Measurements from ENCODE around the gene LSM6.

The LSM6 gene

DNA sequence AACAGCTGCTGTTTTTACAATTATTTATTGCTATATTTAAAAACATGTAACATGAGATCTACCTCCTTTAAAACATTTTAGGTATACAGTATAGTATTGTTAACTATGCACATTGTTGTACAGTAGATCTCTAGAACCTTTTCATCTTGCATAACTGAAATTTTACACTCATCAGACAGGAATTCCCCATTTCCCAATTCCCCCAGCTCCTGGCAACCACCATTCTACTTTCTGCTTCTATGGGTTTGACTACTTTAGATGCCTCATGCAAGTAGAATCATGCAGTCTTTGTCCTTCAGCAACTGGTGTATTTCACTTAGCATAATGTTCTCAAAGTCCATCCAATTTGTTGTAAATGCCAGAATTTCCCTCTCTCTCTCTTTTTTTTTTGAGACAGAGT lies 9.7 kb upstream of the LSM6 start:
- no peak for DNase-seq (ENCODE audit: low spot score)
- TF ChIP-seq, protein P1, sequence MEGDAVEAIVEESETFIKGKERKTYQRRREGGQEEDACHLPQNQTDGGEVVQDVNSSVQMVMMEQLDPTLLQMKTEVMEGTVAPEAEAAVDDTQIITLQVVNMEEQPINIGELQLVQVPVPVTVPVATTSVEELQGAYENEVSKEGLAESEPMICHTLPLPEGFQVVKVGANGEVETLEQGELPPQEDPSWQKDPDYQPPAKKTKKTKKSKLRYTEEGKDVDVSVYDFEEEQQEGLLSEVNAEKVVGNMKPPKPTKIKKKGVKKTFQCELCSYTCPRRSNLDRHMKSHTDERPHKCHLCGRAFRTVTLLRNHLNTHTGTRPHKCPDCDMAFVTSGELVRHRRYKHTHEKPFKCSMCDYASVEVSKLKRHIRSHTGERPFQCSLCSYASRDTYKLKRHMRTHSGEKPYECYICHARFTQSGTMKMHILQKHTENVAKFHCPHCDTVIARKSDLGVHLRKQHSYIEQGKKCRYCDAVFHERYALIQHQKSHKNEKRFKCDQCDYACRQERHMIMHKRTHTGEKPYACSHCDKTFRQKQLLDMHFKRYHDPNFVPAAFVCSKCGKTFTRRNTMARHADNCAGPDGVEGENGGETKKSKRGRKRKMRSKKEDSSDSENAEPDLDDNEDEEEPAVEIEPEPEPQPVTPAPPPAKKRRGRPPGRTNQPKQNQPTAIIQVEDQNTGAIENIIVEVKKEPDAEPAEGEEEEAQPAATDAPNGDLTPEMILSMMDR (IDR thresholded peaks at IDR 0.05; ENCODE audit: extremely low read depth, missing control alignments): no peak

DNA sequence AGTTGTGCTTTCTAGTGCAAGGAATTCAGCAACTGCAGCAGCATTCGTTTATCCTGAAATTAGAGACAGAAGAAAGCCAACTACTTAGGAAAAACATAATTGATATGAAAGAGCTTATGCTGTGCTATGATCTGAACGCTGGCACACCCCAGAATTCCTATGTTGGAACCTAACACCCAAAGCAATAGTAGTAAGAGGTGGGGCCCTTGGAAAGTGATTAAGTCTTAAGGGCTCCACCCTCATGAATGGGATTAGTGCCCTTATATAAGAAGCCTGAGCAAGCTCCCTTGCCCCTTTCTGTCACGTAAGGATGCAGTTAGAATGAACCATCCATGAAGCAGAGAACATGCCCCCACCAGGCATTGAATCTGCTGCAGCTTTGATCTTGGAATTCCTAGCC lies 5.4 kb upstream of the LSM6 start:
- TF ChIP-seq, protein P1 (IDR thresholded peaks at IDR 0.05; ENCODE audit: extremely low read depth, missing control alignments): no peak
- no peak for DNase-seq (ENCODE audit: low spot score)

DNA sequence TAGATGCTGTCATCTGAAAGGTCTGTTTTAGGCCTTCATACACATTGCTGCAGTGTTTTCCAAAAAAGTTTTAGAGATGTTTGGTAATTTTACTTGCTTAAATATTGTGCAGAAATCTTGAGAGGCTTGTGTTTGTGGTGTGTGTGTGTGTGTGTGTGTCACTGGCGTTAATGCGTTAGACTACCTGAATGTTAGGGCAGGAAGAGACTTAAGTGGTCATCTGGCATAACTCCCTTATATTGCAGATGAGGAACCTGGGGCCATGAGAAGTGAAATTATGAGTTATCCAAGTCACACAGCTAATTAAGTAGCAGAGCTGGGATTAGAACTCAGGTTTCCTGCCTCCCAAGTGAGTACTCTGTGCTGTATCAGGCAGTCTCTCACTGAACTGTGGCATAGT lies 1.4 kb downstream of the LSM6 start:
- TF ChIP-seq, protein P1 (IDR thresholded peaks at IDR 0.05; ENCODE audit: extremely low read depth, missing control alignments): no peak
- no peak for DNase-seq (ENCODE audit: low spot score)

DNA sequence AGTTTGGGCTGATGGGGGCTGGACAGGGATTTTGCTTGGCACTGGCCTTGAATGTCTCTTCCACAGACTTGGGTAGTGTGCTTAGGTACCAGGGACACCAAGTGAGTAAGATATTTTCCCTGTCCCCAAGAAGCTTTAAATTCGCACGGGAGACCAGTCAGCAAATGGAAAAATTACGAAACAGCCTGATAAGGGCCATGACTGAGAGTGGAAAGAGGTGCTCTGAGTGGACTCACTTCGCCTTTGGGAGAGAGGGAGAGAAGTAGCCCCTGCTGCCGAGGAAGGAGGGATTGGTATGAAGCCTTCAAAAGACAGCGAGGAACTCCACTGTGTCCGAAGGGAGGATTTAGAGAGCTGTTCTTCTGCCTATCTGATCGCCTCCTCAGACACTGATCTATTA lies 2.6 kb downstream of the LSM6 start:
- TF ChIP-seq, protein P1 (IDR thresholded peaks at IDR 0.05; ENCODE audit: extremely low read depth, missing control alignments): no peak
- DNase-seq (ENCODE audit: low spot score): no peak

DNA sequence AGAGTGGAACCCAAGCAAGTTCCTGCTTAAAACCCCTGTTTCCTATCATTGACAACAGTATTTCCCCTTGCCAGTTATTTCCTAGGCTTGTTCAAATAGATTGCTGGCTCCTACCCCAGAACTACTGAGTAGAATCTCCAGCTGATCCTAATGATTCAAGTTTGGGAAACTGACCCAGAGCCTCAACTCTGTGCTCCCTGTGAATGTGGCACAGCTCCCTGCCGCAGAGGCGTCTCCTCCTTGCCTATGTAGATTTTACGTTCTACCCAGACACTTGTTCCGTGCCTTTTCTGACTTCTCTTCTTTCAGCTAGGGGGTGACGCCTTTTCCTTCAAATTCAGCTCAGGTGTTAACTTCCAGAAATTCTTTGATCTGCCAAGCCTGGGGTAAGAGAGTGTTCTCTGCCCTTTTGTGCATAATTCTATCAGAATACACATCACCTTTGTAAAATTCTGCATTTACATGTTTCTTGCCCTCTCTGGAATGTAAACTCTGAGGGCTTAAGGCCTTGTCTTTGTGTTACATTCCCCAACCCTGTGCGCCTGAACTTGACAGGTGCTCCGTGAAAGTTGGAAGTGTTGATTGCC lies 4.4 kb downstream of the LSM6 start:
- no peak for DNase-seq (ENCODE audit: low spot score)
- TF ChIP-seq, protein P1 (IDR thresholded peaks at IDR 0.05; ENCODE audit: extremely low read depth, missing control alignments): no peak

DNA sequence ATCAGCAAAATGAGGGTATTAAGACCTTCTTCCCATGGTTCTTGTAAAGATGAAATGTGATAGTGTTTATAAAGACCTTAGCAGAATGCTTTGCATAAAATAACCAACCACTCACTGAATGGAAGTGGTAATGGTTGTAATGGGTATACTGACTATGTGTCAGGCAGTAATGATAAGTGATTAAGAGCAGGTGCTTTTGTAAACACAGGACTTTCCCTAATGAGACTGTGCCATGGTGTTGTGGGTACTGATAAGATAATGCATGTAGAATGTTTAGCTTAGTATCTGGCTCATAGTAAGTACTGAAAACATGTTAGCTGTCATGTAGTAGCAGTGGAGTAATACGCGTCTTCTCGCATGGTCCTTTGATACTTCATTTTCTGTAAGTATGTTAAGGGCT lies 6.9 kb downstream of the LSM6 start:
- no peak for DNase-seq (ENCODE audit: low spot score)
- TF ChIP-seq, protein P1 (IDR thresholded peaks at IDR 0.05; ENCODE audit: extremely low read depth, missing control alignments): no peak

DNA sequence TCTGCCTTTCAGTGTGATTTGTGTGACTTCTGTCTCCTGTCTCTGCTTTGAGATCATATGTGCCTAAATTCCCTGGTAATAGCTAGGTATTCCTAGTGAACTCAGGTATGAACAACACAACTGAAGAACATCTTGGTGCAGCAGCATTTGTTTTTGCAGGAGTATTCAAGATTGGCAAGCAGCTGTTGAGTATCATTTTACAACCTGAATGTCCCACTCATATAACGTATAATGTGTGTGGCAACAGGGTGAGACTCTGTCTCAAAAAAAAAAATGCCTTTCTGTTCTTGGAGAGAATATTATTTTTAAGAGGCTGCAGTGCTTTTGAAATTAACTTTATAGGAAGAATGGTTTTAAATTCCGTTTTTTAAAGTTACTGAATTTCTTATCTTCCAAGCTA lies 7.7 kb downstream of the LSM6 start:
- TF ChIP-seq, protein P1 (IDR thresholded peaks at IDR 0.05; ENCODE audit: extremely low read depth, missing control alignments): no peak
- DNase-seq (ENCODE audit: low spot score): no peak
